Gastroesophageal sphincter (tissue), 4 donors: ENCODE measurements around the gene IRS4. TPM values are rescaled to one million over a fixed set of nuclear protein-coding genes. Genes with fewer than 3 reads are reported as not detected.

Experiments used
- ATAC-seq: fragments of 150-250 bp; one replicate; pipeline ENCODE4 v1.9.1; 2016; ENCODE audit warnings: mild to moderate bottlenecking, moderate library complexity
- H3K27ac ChIP-seq, 4 donors: fragments of 200-600 bp; sonication (generic) in 3 of 4; 1 replicate in 3 of 4; 2 replicates in 1 of 4; pipeline ENCODE4 v1.5.1; 2016 to 2019
- H3K27me3 ChIP-seq: fragments of 200-600 bp; sonication (generic); one replicate; pipeline ENCODE4 v1.5.1; 2019
- H3K36me3 ChIP-seq, 2 donors: fragments of 200-600 bp; sonication (generic); one replicate each; pipeline ENCODE4 v1.5.1; 2019; ENCODE audit warnings: control low read depth in 1 of 2
- H3K4me1 ChIP-seq, 3 donors: fragments of 200-600 bp; sonication (generic); 1 replicate in 2 of 3; 2 replicates in 1 of 3; pipeline ENCODE4 v1.5.1; 2016 to 2019; ENCODE audit warnings: control low read depth in 2 of 3
- H3K4me3 ChIP-seq, 2 donors: fragments of 200-600 bp; sonication (generic); one replicate each; pipeline ENCODE4 v1.5.1; 2019; ENCODE audit warnings: mild to moderate bottlenecking in 1 of 2, moderate library complexity in 1 of 2
- H3K9me3 ChIP-seq, 3 donors: fragments of 200-600 bp; sonication (generic); one replicate each; pipeline ENCODE4 v1.5.1; 2017 to 2019; ENCODE audit warnings: control low read depth in 2 of 3
- CTCF ChIP-seq, 4 experiments: fragments of 200-600 bp in 2 of 4; fragments of 450-650 bp in 2 of 4; sonication (generic) in 1 of 4; IDR thresholded peaks; one replicate each; pipeline ENCODE4 v1.5.1; 2017 to 2019; ENCODE audit warnings: antibody characterized with exemption in 4 of 4, mild to moderate bottlenecking in 2 of 4, moderate library complexity in 2 of 4
- EP300 ChIP-seq: sonication (generic); formaldehyde crosslinking; IDR thresholded peaks from one replicate; pipeline ENCODE4 v1.6.1; 2017; ENCODE audit warnings: antibody characterized with exemption, mild to moderate bottlenecking
- POLR2A ChIP-seq, 2 donors: fragments of 450-650 bp; IDR thresholded peaks; one replicate each; pipeline ENCODE4 v1.6.1; 2017; ENCODE audit warnings: antibody characterized with exemption in 2 of 2, mild to moderate bottlenecking in 2 of 2, moderate library complexity in 1 of 2
- POLR2AphosphoS5 ChIP-seq: sonication (generic); formaldehyde crosslinking; IDR thresholded peaks from one replicate; pipeline ENCODE4 v1.6.1; 2017; ENCODE audit warnings: antibody characterized with exemption
- WGBS, 2 donors: methylation state at CpG; one replicate each; pipeline ENCODE4 v1.1.5; 2018; ENCODE audit warnings: low coverage in 1 of 2; 5-methylcytosine and 5-hydroxymethylcytosine counted together
- total RNA-seq, 4 donors: library from RNA; depleted of rRNA; stranded (reverse); fragments of >200 nt; gene quantifications; one replicate each; pipeline ENCODE4 v1.1.0, GENCODE V29; 2016

The IRS4 gene
- total RNA-seq, 4 donors from 2014 or later, result 0.07 to 2.7 (median 0.66) TPM

- no peak overlapping the region for H3K27ac ChIP-seq
- no peak overlapping the region for H3K4me3 ChIP-seq
- no peaks in the 10 kb centered on the region for H3K36me3 ChIP-seq
- TF ChIP-seq EP300 (no peak), CTCF (IDR thresholded peaks at IDR 0.05) (no peak), POLR2A (IDR thresholded peaks at IDR 0.05) (no peak), POLR2AphosphoS5 (no peak)
- H3K9me3 ChIP-seq, result no peaks in the 10 kb centered on the region
- 54 to 88% methylated on average over 2 of the region's 2 CpGs for WGBS, 2 donors
- no peak for ATAC-seq
- peaks cover 0 to 7% (median 0%) of the 10 kb centered on the region in 3 donors for H3K4me1 ChIP-seq
- H3K27me3 ChIP-seq, result no peaks in the 10 kb centered on the region
These were observed 31.5 kb downstream of the IRS4 start for GRCh38 chrX:108704839-108705238.

- no peak overlapping the region for H3K4me3 ChIP-seq
- no peaks in the 10 kb centered on the region for H3K27me3 ChIP-seq
- 0% methylated on average over 1 of the region's 1 CpG; no CpG with 5 or more reads in 1 of the 2 donors for WGBS, 2 donors
- ATAC-seq, result no peak
- peaks cover 0 to 7% (median 0%) of the 10 kb centered on the region in 3 donors for H3K4me1 ChIP-seq
- no peaks in the 10 kb centered on the region for H3K9me3 ChIP-seq
- H3K36me3 ChIP-seq, result no peaks in the 10 kb centered on the region
- no peak for TF ChIP-seq POLR2A (IDR thresholded peaks at IDR 0.05)
- TF ChIP-seq POLR2AphosphoS5, result no peak
- TF ChIP-seq CTCF (IDR thresholded peaks at IDR 0.05), result no peak
- no peak for TF ChIP-seq EP300
- H3K27ac ChIP-seq, result no peak overlapping the region
These were observed 33.8 kb downstream of the IRS4 start for GRCh38 chrX:108702530-108702929.

- Histone ChIP-seq H3K9me3 (no peaks in the 10 kb centered on the region), H3K27me3 (no peaks in the 10 kb centered on the region), H3K27ac (no peak overlapping the region), H3K4me3 (no peak overlapping the region), H3K4me1 (peaks cover 0 to 7% (median 0%) of the 10 kb centered on the region in 3 donors), H3K36me3 (peaks cover 0 to 1% of the 10 kb centered on the region in 2 donors)
- no peak for ATAC-seq
- WGBS, 2 donors, result 40 to 76% methylated on average over 1 to 2 of the region's 2 CpGs
- no peak for TF ChIP-seq POLR2AphosphoS5
- TF ChIP-seq POLR2A (IDR thresholded peaks at IDR 0.05), result no peak
- TF ChIP-seq CTCF (IDR thresholded peaks at IDR 0.05), result no peak
- TF ChIP-seq EP300, result no peak
These were observed 34.7 kb downstream of the IRS4 start for GRCh38 chrX:108701633-108702032.

- Histone ChIP-seq H3K4me3 (no peak overlapping the region), H3K27me3 (no peaks in the 10 kb centered on the region), H3K36me3 (peaks cover 0 to 22% of the 10 kb centered on the region in 2 donors), H3K27ac (no peak overlapping the region), H3K9me3 (no peaks in the 10 kb centered on the region), H3K4me1 (peaks cover 0 to 7% (median 0%) of the 10 kb centered on the region in 3 donors)
- 40% methylated on average over 1 of the region's 1 CpG for WGBS, 2 donors
- TF ChIP-seq EP300, result no peak
- TF ChIP-seq CTCF (IDR thresholded peaks at IDR 0.05), result peak in 1 of 4 experiments; percentile 25
- no peak for ATAC-seq
These were observed 37.0 kb downstream of the IRS4 start for GRCh38 chrX:108699368-108699767.

- H3K4me3 ChIP-seq, result no peak overlapping the region
- no peaks in the 10 kb centered on the region for H3K27me3 ChIP-seq
- no peak for ATAC-seq
- 77 to 80% methylated on average over 3 of the region's 3 CpGs for WGBS, 2 donors
- H3K9me3 ChIP-seq, result no peaks in the 10 kb centered on the region
- no peak for TF ChIP-seq EP300
- TF ChIP-seq POLR2AphosphoS5, result no peak
- no peak overlapping the region for H3K27ac ChIP-seq
- no peaks in the 10 kb centered on the region for H3K4me1 ChIP-seq
- peaks cover 0 to 35% of the 10 kb centered on the region in 2 donors for H3K36me3 ChIP-seq
These were observed 39.7 kb downstream of the IRS4 start for GRCh38 chrX:108696690-108697089.
